GM12878 (cell line): ENCODE data around the gene CACNG1. TPM values are rescaled to one million over a fixed set of nuclear protein-coding genes. Genes with fewer than 3 reads are reported as not detected.

Experiments used
- ATAC-seq: fragments of 200-7000 bp; cut with Tn5 transposase; 3 replicates; pipeline ENCODE4 v1.9.1; 2020; ENCODE audit warnings: mild to moderate bottlenecking, moderate library complexity
- BruUV-seq: library from RNA; stranded (reverse); fragments of 400-500 nt; replicated peaks from 2 replicates; lab custom pipeline; 2021; lab: Mats Ljungman, UMichigan
- CTCF ChIA-PET: fragments of 300-600 bp; sonication (Branson Sonifier 250); formaldehyde crosslinking; extraction: SDS; loops from one replicate; lab custom pipeline; 2021; ENCODE audit warnings: inconsistent platforms; lab: Yijun Ruan, JAX
- POLR2A ChIA-PET: fragments of 350-600 bp; formaldehyde crosslinking; extraction: SDS; loops from one replicate; lab custom pipeline; 2021; ENCODE audit warnings: inconsistent platforms; lab: Charles Lee
- RAD21 ChIA-PET: fragments of 300-600 bp; sonication (Branson Sonifier 250); formaldehyde crosslinking; loops from one replicate; lab custom pipeline; 2023; ENCODE audit warnings: antibody characterized with exemption; ENCODE audit not compliant: unreplicated experiment; lab: Charles Lee
- SMC1A ChIA-PET: fragments of 300-600 bp; sonication (Branson Sonifier 250); formaldehyde crosslinking; loops from one replicate; lab custom pipeline; 2023; ENCODE audit not compliant: unreplicated experiment, uncharacterized antibody; lab: Charles Lee
- DNase-seq: peaks from one replicate; pipeline ENCODE4 v3.0.0-alpha.2; 2011; ENCODE audit warnings: low read depth, low spot score
- FAIRE-seq: peaks from 3 replicates; lab custom pipeline; 2011; peaks lifted over from hg19 to GRCh38; lab: Jason Lieb, UNC
- H2AFZ ChIP-seq: 2 replicates; pipeline ENCODE4 v1.6.0; 2011; ENCODE audit warnings: low read depth, low read length, control low read depth; ENCODE audit not compliant: control insufficient read depth
- H3K27ac ChIP-seq: 2 replicates; pipeline ENCODE4 v1.5.1; 2011; ENCODE audit warnings: control low read depth; ENCODE audit not compliant: control insufficient read depth, insufficient read depth
- H3K27me3 ChIP-seq, 2 experiments: replicated peaks in 1 of 2; 2 replicates each; pipeline versions ENCODE4 v1.6.0 to v1.6.1; 2011; ENCODE audit warnings: low read length in 1 of 2; ENCODE audit not compliant: control insufficient read depth in 2 of 2, insufficient read depth in 2 of 2
- H3K36me3 ChIP-seq, 2 experiments: 2 replicates each; pipeline ENCODE4 v1.5.1; 2011; ENCODE audit warnings: low read length in 1 of 2; ENCODE audit not compliant: control insufficient read depth in 2 of 2, insufficient read depth in 2 of 2
- H3K4me1 ChIP-seq: 2 replicates; pipeline ENCODE4 v1.6.1; 2011; ENCODE audit warnings: mild to moderate bottlenecking, low read length, moderate library complexity, mixed read lengths; ENCODE audit not compliant: control insufficient read depth, insufficient read depth
- H3K4me2 ChIP-seq: 2 replicates; pipeline ENCODE4 v1.6.0; 2011; ENCODE audit warnings: control low read depth; ENCODE audit not compliant: control insufficient read depth, insufficient read depth
- H3K4me3 ChIP-seq: fragments of 200-600 bp; sonication (generic); 2 replicates; pipeline ENCODE4 v1.5.1; 2016
- H3K79me2 ChIP-seq: 2 replicates; pipeline ENCODE4 v1.6.0; 2011; ENCODE audit warnings: low read length; ENCODE audit not compliant: control insufficient read depth, insufficient read depth
- H3K9ac ChIP-seq: 2 replicates; pipeline ENCODE4 v1.8.0; 2011; ENCODE audit warnings: low read length, control low read depth, mixed read lengths; ENCODE audit not compliant: control insufficient read depth, insufficient read depth
- H3K9me3 ChIP-seq: replicated peaks from 3 replicates; pipeline ENCODE4 v1.5.1; 2011; ENCODE audit warnings: mild to moderate bottlenecking, low read length; ENCODE audit not compliant: control insufficient read depth, insufficient read depth
- H4K20me1 ChIP-seq: 2 replicates; pipeline ENCODE4 v1.6.0; 2011; ENCODE audit not compliant: control insufficient read depth, insufficient read depth
- CHD1 ChIP-seq: IDR thresholded peaks from 2 replicates; pipeline ENCODE4 v1.6.1; 2012; ENCODE audit warnings: low read depth, low read length, improper control_type of control experiment
- CHD2 ChIP-seq: IDR thresholded peaks from 2 replicates; pipeline ENCODE4 v1.6.1; 2011; ENCODE audit warnings: low read depth, low read length, improper control_type of control experiment, borderline replicate concordance
- CHD4 ChIP-seq: fragments of 200-600 bp; sonication (generic); IDR thresholded peaks from 2 replicates; pipeline ENCODE4 v1.6.1; 2016; ENCODE audit warnings: mild to moderate bottlenecking
- NFIC ChIP-seq: IDR thresholded peaks from 2 replicates; pipeline ENCODE4 v1.6.1; 2012; ENCODE audit warnings: low read depth, mild to moderate bottlenecking, inconsistent platforms, low read length, moderate library complexity
- SREBF1 ChIP-seq: IDR thresholded peaks from 2 replicates; pipeline ENCODE4 v1.6.1; 2012; ENCODE audit warnings: mild to moderate bottlenecking, low read length
- SREBF2 ChIP-seq: IDR thresholded peaks from 2 replicates; pipeline ENCODE4 v1.6.1; 2012; ENCODE audit warnings: mild to moderate bottlenecking, low read length
- SUPT20H ChIP-seq: IDR thresholded peaks from 2 replicates; pipeline ENCODE4 v1.6.1; 2011; ENCODE audit warnings: low read depth, mild to moderate bottlenecking, low read length, moderate library complexity, borderline replicate concordance; ENCODE audit not compliant: control insufficient read depth
- TARDBP ChIP-seq: IDR thresholded peaks from 2 replicates; pipeline ENCODE4 v1.6.1; 2016; ENCODE audit warnings: borderline replicate concordance
- TCF12 ChIP-seq: IDR thresholded peaks from 2 replicates; pipeline ENCODE4 v1.6.1; 2011; ENCODE audit warnings: low read depth, mild to moderate bottlenecking, low read length
- YY1 ChIP-seq: IDR thresholded peaks from 2 replicates; pipeline ENCODE4 v1.6.1; 2011; ENCODE audit warnings: low read depth, mild to moderate bottlenecking, low read length
- ZNF274 ChIP-seq: IDR thresholded peaks from one replicate; pipeline ENCODE4 v1.8.0; 2011; ENCODE audit not compliant: insufficient read length, insufficient read depth
- WGBS: methylation state at CpG from one replicate; pipeline ENCODE4 v1.1.6; 2016; ENCODE audit warnings: low lambda C conversion rate; ENCODE audit not compliant: insufficient replicate concordance, insufficient coverage; ENCODE audit errors: missing lambda C conversion rate; 5-methylcytosine and 5-hydroxymethylcytosine counted together
- in situ Hi-C: fragments of 300-500 bp; cut with MboI; formaldehyde crosslinking; loops from 9 replicates; pipeline ENCODE4 v1.14.3; 2018; ENCODE audit warnings: mixed read lengths
- intact Hi-C: fragments of 100-400 bp; cut with micrococcal nuclease; formaldehyde crosslinking; loops from one replicate; pipeline ENCODE4 v1.14.2; 2022; ENCODE audit not compliant: unreplicated experiment
- polyA plus RNA-seq, 11 experiments: library from polyadenylated mRNA; depleted of rRNA in 4 of 11; unstranded in 6 of 11; stranded (reverse) in 5 of 11; fragments of >200 nt; fragmentation: Nextera tagmentation in 4 of 11; fragmentation: Illumina TruSeq in 1 of 11; extraction: Ambion mirVana in 4 of 11; extraction: Trizol in 1 of 11; gene quantifications; 1 replicate in 1 of 11; 2 replicates in 10 of 11; pipeline versions ENCODE4 v1.2.1 to v1.2.3, GENCODE V29; 2011 to 2016; ENCODE audit warnings: inconsistent platforms in 2 of 11, missing spikeins in 2 of 11, low read depth in 1 of 11
- total RNA-seq, 4 experiments: library from RNA; depleted of rRNA in 3 of 4; stranded (reverse); fragments of >200 nt in 3 of 4; fragmentation: Illumina TruSeq in 1 of 4; extraction: Trizol in 1 of 4; gene quantifications; 2 replicates each; pipeline versions ENCODE4 v1.2.1 to v1.2.3, GENCODE V29; 2013 to 2021
- TF ChIP-seq, protein P1 (sequence below): fragments of 450-650 bp; IDR thresholded peaks from 2 replicates; pipeline ENCODE4 v1.6.1; 2018; ENCODE audit warnings: borderline replicate concordance, mild to moderate bottlenecking; ENCODE audit not compliant: partially characterized antibody
- TF ChIP-seq, protein P2 (sequence below): fragments of 450-650 bp; IDR thresholded peaks from 2 replicates; pipeline ENCODE4 v1.6.1; 2017; ENCODE audit warnings: antibody characterized with exemption, mild to moderate bottlenecking, moderate library complexity
- TF ChIP-seq, protein P3 (sequence below): IDR thresholded peaks from 2 replicates; pipeline ENCODE4 v1.6.1; 2011; ENCODE audit warnings: low read depth, low read length, improper control_type of control experiment, borderline replicate concordance
- TF ChIP-seq, protein P4 (sequence below): IDR thresholded peaks from 2 replicates; pipeline ENCODE4 v1.6.1; 2012; ENCODE audit warnings: low read length, inconsistent platforms

The CACNG1 gene
- total and polyA plus RNA-seq, 10 of the 15 experiments (the other 5 are each of a cell fraction or from before 2014, with no cell fraction given) = not detected

DNA sequence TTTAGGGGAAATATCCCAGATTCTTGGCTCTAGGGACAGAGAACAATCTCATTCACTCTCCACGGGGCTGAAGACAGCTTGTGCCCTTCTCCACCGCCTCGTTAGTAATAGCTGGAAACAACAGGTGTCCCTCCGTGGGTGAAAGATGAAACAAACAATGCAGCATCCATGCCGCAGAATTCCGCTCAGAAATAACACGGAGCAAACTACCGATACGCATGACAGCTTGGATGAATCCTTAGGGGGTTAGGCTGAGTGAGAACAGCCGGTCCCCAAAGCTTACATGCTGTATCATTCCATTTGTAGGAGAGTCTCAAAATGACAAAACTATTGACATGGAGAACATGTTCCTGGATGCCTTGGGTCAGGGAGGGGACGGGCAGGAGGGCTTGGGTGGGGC lies 29.4 kb upstream of the CACNG1 start:
- in situ Hi-C loops = no loop called here
- 62% methylated on average over 11 of the region's 11 CpGs for WGBS
- ChIA-PET POLR2A (no interaction called here), CTCF (interaction anchor here (1.0 kb wide), 1 partner anchor 32 kb away, joined by 3 read pairs; no protein-coding TSS in a partner anchor), SMC1A (no interaction called here), RAD21 (no interaction called here)
- H3K4me2 ChIP-seq = no peak overlapping the region
- H3K9ac ChIP-seq = no peak overlapping the region
- ATAC-seq (no peak), FAIRE-seq (no peak), DNase-seq (no peak)
- intact Hi-C loops = no loop called here
- H2AFZ ChIP-seq = no peak overlapping the region
- H4K20me1 ChIP-seq = no peaks in the 10 kb centered on the region
- peaks cover 8% of the 10 kb centered on the region for H3K4me1 ChIP-seq
- H3K79me2 ChIP-seq = no peaks in the 10 kb centered on the region
- no peak overlapping the region for H3K27ac ChIP-seq
- BruUV-seq = no TSS peak
- no peaks in the 10 kb centered on the region for H3K27me3 ChIP-seq
- H3K9me3 ChIP-seq = no peaks in the 10 kb centered on the region
- H3K4me3 ChIP-seq = no peak overlapping the region
- H3K36me3 ChIP-seq = no peaks in the 10 kb centered on the region
- no peak for TF ChIP-seq TARDBP
- no peak for TF ChIP-seq NFIC
- TF ChIP-seq, protein P1, sequence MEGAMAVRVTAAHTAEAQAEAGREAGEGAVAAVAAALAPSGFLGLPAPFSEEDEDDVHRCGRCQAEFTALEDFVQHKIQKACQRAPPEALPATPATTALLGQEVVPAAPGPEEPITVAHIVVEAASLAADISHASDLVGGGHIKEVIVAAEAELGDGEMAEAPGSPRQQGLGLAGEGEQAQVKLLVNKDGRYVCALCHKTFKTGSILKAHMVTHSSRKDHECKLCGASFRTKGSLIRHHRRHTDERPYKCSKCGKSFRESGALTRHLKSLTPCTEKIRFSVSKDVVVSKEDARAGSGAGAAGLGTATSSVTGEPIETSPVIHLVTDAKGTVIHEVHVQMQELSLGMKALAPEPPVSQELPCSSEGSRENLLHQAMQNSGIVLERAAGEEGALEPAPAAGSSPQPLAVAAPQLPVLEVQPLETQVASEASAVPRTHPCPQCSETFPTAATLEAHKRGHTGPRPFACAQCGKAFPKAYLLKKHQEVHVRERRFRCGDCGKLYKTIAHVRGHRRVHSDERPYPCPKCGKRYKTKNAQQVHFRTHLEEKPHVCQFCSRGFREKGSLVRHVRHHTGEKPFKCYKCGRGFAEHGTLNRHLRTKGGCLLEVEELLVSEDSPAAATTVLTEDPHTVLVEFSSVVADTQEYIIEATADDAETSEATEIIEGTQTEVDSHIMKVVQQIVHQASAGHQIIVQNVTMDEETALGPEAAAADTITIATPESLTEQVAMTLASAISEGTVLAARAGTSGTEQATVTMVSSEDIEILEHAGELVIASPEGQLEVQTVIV = no peak
- TF ChIP-seq CHD1 = no peak
- TF ChIP-seq SUPT20H = no peak
- no peak for TF ChIP-seq ZNF274
- no peak for TF ChIP-seq SREBF1
- no peak for TF ChIP-seq YY1
- TF ChIP-seq TCF12 = no peak
- no peak for TF ChIP-seq SREBF2
- TF ChIP-seq, protein P2, sequence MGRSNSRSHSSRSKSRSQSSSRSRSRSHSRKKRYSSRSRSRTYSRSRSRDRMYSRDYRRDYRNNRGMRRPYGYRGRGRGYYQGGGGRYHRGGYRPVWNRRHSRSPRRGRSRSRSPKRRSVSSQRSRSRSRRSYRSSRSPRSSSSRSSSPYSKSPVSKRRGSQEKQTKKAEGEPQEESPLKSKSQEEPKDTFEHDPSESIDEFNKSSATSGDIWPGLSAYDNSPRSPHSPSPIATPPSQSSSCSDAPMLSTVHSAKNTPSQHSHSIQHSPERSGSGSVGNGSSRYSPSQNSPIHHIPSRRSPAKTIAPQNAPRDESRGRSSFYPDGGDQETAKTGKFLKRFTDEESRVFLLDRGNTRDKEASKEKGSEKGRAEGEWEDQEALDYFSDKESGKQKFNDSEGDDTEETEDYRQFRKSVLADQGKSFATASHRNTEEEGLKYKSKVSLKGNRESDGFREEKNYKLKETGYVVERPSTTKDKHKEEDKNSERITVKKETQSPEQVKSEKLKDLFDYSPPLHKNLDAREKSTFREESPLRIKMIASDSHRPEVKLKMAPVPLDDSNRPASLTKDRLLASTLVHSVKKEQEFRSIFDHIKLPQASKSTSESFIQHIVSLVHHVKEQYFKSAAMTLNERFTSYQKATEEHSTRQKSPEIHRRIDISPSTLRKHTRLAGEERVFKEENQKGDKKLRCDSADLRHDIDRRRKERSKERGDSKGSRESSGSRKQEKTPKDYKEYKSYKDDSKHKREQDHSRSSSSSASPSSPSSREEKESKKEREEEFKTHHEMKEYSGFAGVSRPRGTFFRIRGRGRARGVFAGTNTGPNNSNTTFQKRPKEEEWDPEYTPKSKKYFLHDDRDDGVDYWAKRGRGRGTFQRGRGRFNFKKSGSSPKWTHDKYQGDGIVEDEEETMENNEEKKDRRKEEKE = no peak
- TF ChIP-seq, protein P3, sequence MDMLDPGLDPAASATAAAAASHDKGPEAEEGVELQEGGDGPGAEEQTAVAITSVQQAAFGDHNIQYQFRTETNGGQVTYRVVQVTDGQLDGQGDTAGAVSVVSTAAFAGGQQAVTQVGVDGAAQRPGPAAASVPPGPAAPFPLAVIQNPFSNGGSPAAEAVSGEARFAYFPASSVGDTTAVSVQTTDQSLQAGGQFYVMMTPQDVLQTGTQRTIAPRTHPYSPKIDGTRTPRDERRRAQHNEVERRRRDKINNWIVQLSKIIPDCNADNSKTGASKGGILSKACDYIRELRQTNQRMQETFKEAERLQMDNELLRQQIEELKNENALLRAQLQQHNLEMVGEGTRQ = no peak
- no peak for TF ChIP-seq CHD4
- TF ChIP-seq, protein P4, sequence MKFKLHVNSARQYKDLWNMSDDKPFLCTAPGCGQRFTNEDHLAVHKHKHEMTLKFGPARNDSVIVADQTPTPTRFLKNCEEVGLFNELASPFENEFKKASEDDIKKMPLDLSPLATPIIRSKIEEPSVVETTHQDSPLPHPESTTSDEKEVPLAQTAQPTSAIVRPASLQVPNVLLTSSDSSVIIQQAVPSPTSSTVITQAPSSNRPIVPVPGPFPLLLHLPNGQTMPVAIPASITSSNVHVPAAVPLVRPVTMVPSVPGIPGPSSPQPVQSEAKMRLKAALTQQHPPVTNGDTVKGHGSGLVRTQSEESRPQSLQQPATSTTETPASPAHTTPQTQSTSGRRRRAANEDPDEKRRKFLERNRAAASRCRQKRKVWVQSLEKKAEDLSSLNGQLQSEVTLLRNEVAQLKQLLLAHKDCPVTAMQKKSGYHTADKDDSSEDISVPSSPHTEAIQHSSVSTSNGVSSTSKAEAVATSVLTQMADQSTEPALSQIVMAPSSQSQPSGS = no peak
- no peak for TF ChIP-seq CHD2
